Stimulated activated CD4-positive, alpha-beta T cell treated with anti-CD3 and anti-CD28 coated beads, Interleukin-4, amount 100 ng/mL, for 24 hours (primary cell): ENCODE results near the gene SLITRK3.

Experiments
- DNase-seq: peaks from one replicate; pipeline ENCODE4 v3.0.0-alpha.2; 2020

SLITRK3 gene, protein sequence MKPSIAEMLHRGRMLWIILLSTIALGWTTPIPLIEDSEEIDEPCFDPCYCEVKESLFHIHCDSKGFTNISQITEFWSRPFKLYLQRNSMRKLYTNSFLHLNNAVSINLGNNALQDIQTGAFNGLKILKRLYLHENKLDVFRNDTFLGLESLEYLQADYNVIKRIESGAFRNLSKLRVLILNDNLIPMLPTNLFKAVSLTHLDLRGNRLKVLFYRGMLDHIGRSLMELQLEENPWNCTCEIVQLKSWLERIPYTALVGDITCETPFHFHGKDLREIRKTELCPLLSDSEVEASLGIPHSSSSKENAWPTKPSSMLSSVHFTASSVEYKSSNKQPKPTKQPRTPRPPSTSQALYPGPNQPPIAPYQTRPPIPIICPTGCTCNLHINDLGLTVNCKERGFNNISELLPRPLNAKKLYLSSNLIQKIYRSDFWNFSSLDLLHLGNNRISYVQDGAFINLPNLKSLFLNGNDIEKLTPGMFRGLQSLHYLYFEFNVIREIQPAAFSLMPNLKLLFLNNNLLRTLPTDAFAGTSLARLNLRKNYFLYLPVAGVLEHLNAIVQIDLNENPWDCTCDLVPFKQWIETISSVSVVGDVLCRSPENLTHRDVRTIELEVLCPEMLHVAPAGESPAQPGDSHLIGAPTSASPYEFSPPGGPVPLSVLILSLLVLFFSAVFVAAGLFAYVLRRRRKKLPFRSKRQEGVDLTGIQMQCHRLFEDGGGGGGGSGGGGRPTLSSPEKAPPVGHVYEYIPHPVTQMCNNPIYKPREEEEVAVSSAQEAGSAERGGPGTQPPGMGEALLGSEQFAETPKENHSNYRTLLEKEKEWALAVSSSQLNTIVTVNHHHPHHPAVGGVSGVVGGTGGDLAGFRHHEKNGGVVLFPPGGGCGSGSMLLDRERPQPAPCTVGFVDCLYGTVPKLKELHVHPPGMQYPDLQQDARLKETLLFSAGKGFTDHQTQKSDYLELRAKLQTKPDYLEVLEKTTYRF

DNA sequence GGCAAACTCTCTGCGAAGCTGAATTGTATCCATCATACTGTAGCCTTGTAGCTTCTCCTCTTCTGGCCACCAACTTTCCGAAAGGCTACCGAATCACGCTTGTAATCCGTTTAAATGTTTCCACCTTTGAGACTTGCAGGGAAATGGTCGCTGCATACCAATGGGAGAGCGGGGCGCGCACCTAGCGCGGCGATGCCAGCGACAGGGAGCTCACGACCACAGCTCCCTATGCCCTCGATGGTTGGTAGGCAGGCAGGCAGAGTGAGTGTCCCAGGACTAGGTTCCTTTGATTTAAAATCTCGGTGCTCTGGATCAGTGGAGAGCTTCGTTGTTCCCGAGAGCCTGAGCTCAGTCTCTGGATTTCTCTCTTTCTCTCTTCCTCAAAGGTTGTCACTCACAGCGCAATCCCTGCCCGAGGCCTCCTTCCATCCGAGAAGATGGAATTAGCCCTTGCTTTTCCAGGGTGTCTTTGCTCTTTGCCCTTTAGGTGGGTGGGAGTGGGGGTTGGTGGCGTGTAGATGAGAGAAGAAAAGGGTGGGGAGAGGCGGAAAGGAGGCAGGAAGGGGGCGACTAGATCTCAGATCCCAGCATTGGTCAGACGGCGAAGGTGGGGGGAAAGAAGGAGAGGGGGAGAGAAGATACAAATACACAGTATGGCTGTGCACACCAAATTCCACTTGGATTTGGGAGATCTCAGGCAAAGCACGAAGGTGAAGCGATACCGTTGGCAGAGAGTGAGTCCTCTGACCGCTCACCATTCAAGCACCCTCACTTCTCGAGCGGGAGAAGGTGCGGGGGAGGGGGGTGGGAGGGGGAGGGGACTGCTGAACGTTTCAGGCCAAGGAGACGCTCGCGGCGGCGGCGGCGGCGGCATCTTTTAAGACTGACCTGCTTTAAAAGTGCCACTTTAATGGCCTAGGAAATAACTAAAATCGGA lies at the start of gene SLITRK3:
SLITRK3 (minus strand) TSS at position 745 of the 937 bp plus-strand sequence. CDS start 5,554 bp downstream, outside the sequence.
- DNase-seq: no peak

DNA sequence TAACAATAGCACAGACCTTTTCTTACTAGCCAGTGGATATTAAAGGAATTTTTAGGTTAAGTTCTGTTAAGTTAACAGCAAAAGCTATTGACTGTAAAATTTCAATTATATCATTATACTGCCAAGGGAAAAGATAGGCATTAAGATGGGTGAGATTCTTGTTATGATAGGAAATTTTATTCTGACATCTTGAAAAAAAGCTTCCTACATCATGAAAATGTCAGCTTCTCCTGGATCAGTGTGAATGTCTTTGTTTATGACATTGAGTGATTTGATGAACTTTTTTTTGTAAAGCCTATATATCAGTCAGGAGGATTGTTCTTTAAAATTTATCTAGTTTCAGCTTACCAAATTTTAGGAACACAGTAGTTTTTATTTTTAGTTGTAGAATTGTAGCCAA lies 47.4 kb upstream of the SLITRK3 start:
- no peak for DNase-seq

- no peak for DNase-seq
Observed at GRCh38 chr3:165233501-165234195, 37.5 kb upstream of the SLITRK3 start.

DNA sequence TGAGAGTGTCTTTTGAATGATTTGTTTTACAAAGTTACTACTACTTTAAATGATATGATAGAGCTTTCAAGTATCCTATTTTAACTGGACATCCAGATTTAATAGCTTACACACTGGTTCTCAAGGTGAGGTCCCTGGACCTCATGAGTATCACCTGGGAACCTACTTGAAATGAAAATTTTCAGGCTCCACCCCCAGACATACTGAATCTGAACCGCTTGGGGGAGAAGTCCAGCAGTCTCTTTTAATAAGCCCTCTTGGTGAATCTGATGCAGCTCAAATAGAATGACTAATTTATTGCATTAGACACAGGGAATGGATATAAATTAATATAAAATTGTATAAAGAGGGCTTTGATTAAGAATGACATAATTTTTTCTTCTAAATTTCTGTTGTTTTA lies 29.4 kb upstream of the SLITRK3 start:
- no peak for DNase-seq

DNA sequence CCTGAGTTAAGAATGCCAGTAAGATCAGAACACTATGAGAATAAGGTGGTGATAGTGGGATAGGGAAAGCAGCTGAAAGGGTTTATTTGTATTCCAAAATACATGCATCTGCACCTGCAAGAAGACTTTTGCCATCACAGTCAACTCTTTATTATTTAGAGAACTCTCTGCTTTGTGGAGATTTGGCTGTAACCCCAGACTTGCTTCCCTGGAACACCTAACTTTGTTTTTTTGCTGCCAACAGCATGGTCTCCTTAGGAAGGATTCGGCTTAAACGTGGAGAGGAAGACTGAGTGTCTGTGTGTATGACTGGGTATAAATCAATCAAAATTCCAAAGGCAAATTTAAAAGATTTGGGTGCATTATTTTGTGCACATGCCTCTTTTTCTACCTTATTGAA lies 21.6 kb upstream of the SLITRK3 start:
- no peak for DNase-seq

DNA sequence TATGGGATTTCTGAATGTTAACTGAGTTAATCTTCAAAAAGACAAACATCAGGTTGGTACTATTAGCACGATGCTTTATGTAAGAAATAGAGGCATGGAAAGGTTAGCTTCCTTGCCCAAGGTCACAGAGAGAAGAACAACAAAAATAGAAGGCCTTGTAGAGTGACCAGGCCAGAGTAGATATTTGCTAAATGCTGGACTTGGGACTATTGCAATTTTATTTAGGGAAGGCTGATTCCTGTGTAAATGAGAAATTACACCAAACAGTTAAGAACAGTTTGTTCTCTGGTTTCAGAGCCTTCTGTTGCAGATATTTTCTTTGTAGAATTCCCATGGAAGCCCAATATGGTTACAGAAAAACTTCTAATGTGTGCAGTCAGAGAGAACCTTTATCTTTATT lies 16.4 kb upstream of the SLITRK3 start:
- no peak for DNase-seq

DNA sequence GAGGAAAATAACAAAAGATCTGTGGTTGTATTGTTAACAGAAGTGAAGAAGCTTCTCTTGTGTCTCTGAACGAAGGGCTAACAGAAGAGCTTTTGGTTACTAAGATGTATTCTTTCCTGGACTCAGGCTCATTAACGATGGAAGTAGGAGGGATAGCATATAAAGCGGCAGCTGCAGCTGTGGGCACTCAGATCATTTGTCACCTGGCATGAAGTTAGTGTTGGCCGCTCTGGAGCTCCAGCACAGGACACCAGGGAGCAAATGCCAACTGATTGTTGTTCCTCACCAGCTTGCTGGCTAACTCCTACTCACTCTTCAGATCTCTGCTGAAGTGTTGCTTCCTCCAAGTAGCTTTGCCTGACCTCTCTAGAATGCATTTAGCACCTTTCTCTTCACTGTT lies 15.5 kb upstream of the SLITRK3 start:
- no peak for DNase-seq

DNA sequence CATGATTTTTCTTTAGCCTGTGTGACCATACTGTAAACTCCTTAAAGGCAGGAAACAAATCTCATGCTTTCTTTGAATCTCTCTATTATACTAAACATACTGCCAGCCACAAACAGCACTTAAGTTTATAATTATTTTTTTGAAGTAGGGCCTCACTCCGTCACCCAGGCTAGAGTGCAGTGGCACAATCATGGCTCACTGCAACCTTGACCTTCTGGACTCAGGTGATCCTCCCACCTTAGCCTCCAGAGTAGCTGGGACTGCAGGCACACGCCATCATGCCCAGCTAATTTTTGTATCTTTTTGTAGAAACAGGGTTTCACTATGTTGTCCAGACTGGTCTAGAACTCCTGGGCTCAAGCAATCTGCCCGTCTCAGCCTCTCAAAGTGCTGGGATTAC lies 14.5 kb upstream of the SLITRK3 start:
- DNase-seq: no peak

- no peak for DNase-seq
Observed at GRCh38 chr3:165210132-165210531, 13.9 kb upstream of the SLITRK3 start.

DNA sequence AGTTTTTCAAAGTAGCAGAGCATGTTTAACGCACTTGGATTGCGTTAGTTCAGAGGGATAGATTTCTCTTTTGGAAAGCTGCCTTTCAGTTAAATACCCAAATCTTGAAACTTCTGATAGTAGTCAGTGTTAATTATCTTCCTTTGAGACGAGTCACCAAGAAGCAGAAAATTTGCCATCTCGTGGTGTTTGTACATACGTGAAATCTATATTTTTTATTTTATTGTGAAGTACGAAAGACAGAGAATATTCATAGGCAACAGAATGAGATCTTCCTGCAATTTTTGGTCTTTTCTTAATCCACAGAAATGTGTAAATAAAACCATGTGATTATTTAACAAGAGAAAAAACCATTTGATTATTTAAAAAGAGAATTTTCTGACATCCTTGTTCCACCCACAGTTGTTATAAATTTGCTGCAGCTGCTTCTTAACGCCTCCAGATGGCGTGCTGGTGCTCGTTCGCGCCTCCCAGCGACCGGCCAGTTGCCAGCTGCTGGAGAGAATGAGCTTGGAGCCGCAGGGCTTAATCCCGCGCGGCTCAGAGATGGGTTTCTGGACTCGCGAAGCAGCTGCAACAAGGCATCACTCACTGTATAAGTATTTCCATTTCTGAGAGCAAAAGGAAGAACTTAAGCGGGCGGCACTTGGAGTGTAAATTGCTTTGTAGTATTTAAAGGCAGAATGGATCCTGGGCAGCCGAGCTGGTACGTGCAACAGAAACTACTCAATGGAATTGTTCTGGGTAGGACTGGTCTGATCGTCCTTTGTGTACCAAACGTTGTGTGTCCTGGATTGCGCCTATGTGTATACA lies 10.5 kb upstream of the SLITRK3 start:
- peak; percentile 23 for DNase-seq

GRCh38 chr3:165204445-165204844 lies 8.3 kb upstream of the SLITRK3 start:
- DNase-seq: no peak

DNA sequence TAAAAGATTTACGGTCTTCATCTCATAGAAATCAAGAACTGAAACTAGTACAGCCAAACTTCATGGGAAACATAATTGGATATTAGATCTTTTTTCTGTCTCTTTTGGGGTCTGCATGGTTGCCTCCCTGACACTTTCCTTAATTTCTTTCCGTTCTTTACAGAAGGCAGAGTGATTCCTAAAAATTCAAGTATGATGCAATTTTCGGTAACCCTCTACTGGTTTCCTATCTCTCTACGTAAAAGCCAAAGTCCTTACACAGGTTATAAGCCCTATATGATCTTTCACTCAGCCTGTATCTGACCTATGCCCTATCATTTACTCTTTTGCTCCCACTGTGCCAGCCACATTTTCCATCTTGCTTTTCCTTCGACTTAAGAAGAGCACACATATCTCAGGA lies 6.8 kb upstream of the SLITRK3 start:
- no peak for DNase-seq

DNA sequence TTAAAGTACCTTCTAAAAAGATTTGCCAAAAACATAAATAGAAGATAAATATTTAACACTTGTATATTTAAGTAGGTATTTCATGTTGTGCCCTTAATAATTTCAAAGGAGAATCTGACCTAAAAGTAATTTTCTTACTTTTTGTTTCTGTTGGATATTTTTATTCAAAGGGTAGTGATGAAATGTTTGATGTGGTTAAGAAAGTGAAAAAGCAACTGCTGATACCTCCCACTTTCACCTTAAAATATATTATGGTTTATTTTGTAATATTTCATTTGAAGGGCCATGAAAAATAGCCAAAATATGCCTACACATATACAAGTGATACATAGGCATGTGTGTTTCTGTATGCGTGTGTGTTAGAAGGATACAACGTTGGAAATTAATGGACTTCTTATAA lies 5.8 kb upstream of the SLITRK3 start:
- no peak for DNase-seq

DNA sequence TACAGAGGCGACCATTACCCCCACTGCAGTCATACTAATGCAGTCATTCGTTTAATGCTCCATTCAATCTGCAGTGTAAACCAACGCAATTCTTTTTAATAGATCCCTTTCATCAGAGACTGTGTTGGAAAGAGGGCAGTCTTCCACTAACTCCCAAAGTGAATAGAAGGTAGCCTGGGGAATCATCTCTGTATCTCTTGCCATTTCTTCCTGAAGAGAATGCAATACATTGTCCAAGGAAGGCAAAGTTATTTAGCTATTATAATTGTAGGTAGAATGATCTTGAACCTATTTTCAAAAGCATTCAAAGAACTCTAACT lies 1.3 kb upstream of the SLITRK3 start:
- no peak for DNase-seq

- DNase-seq: no peak
Observed at GRCh38 chr3:165196577-165197480, 645 bp upstream of the SLITRK3 start.

DNA sequence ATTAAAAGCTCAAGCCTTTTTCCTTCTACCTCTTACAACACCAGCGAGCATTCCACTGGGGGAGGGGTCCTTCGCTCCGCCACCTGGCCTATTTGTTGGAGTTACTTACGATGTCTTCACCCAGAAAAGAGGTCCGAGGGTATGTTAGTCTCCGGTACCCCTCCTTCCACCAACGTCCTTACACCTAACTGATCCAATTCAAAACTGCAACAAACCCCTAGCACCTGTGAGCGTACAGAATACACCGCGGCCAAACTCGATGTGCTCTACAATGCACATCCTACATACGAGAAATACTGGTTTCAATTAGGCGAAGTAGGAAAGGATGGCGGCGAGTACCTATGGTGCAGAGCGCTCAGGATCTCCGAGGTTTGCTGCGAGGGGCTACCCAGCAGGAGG lies 944 bp downstream of the SLITRK3 start:
- no peak for DNase-seq

DNA sequence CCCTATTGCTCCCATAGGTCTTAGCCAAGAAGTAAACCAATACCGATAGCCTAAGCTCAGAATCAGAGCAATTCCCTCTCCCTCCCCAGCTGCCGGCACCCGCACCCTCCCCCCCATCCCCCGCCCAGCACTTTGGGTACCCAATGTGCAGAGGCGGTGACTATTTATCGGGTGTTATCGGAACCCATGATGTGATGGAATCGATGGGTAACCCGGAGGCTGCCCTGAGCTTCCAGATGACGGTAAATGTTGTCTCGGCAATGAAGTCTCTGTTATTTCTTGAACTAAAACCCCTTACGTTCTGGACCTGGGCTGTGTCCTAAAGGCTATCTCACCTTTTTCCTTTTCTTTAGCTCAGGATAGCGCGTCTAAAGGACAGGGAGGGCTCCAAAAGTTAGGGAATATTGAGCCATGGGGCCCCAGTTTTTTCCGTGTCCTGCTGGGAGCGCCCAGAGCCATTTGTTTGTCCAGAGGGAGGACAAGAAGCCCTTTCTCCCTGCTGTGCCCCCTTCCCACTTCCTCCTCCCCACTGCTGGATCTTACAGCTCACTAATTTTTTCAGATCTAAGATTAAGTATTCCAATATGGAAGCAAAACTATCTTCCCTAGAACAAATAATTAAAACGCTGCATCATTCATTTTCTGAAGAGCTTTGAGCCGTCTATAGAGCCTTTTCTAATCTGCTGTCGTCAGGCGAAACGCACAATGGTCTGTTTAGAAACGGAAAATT lies 1.5 kb downstream of the SLITRK3 start:
- no peak for DNase-seq

GRCh38 chr3:165193366-165194254 lies 2.6 kb downstream of the SLITRK3 start:
- DNase-seq: no peak
